Peyer's patch (tissue), 4 donors: Measurements from ENCODE around the gene INSC.

Source experiments
- POLR2A ChIP-seq, 2 donors: fragments of 450-650 bp; IDR thresholded peaks; one replicate each; pipeline ENCODE4 v1.5.1; 2017; ENCODE audit warnings: antibody characterized with exemption in 2 of 2, mild to moderate bottlenecking in 2 of 2, moderate library complexity in 2 of 2
- TF ChIP-seq, protein P1 (sequence below), 6 experiments: fragments of 450-650 bp in 4 of 6; fragments of 200-600 bp in 2 of 6; sonication (generic) in 1 of 6; IDR thresholded peaks; one replicate each; pipeline ENCODE4 v1.5.1; 2017 to 2019; ENCODE audit warnings: antibody characterized with exemption in 6 of 6, mild to moderate bottlenecking in 3 of 6, moderate library complexity in 1 of 6

DNA sequence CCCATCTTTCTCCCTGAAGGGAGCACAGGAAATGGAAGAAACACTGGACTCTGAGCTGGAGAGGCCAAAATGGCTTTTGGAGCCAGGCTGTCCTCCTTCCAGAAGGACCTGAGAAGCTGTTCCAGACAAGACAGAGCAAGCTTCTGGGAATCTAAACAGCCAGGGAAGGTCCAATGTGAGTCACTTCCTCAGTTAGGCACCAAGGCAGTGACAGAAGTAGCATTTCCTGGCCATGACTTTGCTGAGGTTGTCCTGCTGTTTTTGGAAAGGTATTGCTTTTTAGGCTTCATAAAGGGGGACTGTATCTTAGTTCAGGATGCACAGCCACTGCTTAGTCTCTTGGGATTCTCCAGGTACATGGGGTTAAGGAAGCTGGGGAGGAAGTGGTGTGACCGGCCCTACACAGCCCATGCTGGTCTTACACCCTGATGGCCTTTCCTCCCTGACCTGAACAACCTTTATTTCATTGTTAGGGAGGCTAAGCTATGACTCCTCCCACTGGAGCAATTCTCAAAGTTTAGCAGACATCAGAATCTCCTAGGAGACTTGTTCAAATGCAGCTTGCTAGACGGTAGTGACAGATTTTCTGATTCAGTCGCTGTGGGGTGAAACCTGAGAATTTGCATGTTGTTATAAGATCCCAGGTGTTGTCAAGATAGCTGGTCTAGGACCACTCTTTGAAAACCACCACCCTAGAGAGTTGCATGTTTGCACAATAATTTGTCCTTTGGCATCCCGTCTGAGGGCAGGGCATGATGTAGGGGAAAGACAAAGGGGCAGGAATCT is 6.8 kb upstream of the INSC start:
- TF ChIP-seq, protein P1, sequence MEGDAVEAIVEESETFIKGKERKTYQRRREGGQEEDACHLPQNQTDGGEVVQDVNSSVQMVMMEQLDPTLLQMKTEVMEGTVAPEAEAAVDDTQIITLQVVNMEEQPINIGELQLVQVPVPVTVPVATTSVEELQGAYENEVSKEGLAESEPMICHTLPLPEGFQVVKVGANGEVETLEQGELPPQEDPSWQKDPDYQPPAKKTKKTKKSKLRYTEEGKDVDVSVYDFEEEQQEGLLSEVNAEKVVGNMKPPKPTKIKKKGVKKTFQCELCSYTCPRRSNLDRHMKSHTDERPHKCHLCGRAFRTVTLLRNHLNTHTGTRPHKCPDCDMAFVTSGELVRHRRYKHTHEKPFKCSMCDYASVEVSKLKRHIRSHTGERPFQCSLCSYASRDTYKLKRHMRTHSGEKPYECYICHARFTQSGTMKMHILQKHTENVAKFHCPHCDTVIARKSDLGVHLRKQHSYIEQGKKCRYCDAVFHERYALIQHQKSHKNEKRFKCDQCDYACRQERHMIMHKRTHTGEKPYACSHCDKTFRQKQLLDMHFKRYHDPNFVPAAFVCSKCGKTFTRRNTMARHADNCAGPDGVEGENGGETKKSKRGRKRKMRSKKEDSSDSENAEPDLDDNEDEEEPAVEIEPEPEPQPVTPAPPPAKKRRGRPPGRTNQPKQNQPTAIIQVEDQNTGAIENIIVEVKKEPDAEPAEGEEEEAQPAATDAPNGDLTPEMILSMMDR (IDR thresholded peaks at IDR 0.05): no peak
- TF ChIP-seq POLR2A (IDR thresholded peaks at IDR 0.05): no peak
